GM18505 (cell line): ENCODE data around the gene ARHGAP1.

ENCODE experiments used
- ATAC-seq: cut with Tn5 transposase; IDR thresholded peaks from one replicate; pipeline ENCODE4 v1.9.1; 2021; ENCODE audit not compliant: unreplicated experiment
- POLR2A ChIP-seq: IDR thresholded peaks from 4 replicates; pipeline ENCODE4 v1.6.1; 2011; ENCODE audit warnings: borderline replicate concordance; ENCODE audit not compliant: insufficient read depth, insufficient read length; ENCODE audit errors: extremely low read depth

The ARHGAP1 gene

GRCh38 chr11:46642627-46643335, 57.6 kb downstream of the ARHGAP1 start:
- ATAC-seq: no peak
- TF ChIP-seq POLR2A: no peak

DNA sequence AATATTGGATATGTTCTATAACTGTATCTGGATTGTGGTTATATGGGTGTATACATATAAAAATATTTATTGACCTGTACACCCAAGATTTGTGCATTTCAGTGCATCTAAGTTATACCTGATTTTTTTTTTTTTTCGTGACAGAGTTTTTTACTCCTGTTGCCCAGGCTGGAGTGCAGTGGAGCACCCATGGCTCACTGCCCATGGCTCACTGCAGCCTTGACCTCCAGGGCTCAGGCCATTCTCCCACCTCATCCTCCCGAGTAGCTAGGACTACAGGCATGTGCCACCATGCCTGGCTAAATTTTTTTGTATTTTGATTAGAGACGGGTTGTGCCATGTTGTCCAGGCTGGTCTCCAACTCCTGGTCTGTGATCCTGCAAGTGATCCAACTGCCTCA, 58.8 kb downstream of the ARHGAP1 start:
- ATAC-seq: no peak
- TF ChIP-seq POLR2A: no peak

- ATAC-seq: no peak
Measured at GRCh38 chr11:46640036-46640788, 60.2 kb downstream of the ARHGAP1 start.

GRCh38 chr11:46639197-46639839, 61.1 kb downstream of the ARHGAP1 start:
- no peak for ATAC-seq
- TF ChIP-seq POLR2A: no peak

More at GRCh38 chr11:46640036-46640788, 60.2 kb downstream of the ARHGAP1 start:
- no peak for TF ChIP-seq POLR2A

DNA sequence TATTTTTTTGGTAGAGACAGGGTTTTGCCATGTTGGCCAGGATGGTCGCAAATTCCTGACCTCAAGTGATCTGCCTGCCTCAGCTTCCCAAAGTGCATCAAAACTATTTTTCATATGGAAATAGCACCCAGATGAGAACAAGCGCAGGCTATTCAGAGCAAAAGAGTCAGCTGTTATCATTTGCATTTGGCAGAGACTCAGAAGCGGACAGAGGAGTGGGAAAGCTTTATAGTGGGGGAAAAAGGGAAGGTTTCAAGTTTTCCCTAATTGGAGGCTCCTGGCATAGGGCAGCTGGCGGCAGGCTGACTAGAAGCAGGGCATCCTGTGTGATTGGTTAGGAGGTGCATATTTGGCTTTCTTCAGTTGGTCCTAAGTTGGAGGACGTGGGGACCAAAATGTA, 62.9 kb downstream of the ARHGAP1 start:
- TF ChIP-seq POLR2A: no peak

GRCh38 chr11:46635557-46636139, 64.8 kb downstream of the ARHGAP1 start:
- TF ChIP-seq POLR2A: no peak
- no peak for ATAC-seq

More for the DNA sequence above, 62.9 kb downstream of the ARHGAP1 start:
- no peak for ATAC-seq

GRCh38 chr11:46633291-46634217, 66.9 kb downstream of the ARHGAP1 start:
- TF ChIP-seq POLR2A: no peak
- ATAC-seq: no peak

- no peak for ATAC-seq
- no peak for TF ChIP-seq POLR2A
Measured at GRCh38 chr11:46632502-46632901, 67.9 kb downstream of the ARHGAP1 start.

GRCh38 chr11:46631676-46632075, 68.7 kb downstream of the ARHGAP1 start:
- TF ChIP-seq POLR2A: no peak
- ATAC-seq: no peak

GRCh38 chr11:46630237-46630636, 70.2 kb downstream of the ARHGAP1 start:
- no peak for ATAC-seq
- no peak for TF ChIP-seq POLR2A

GRCh38 chr11:46628961-46629360, 71.5 kb downstream of the ARHGAP1 start:
- TF ChIP-seq POLR2A: no peak
- ATAC-seq: no peak
